Cardiac fibroblast (primary cell): ENCODE data around the gene HPF1.

Source experiments
- DNase-seq, 2 donors: peaks; one replicate each; pipeline versions ENCODE4 v3.0.0 to v3.0.0-alpha.2; 2010; ENCODE audit warnings: low read depth in 2 of 2
- H3K4me3 ChIP-seq, 2 donors: replicated peaks in 1 of 2; 1 replicate in 1 of 2; 2 replicates in 1 of 2; pipeline ENCODE4 v1.5.1; 2011; ENCODE audit warnings: low read depth in 2 of 2, low read length in 2 of 2, mild to moderate bottlenecking in 2 of 2, moderate library complexity in 1 of 2
- CTCF ChIP-seq: IDR thresholded peaks from one replicate; pipeline ENCODE4 v1.5.1; 2011; ENCODE audit warnings: low read depth, mild to moderate bottlenecking, low read length, inconsistent platforms

HPF1 gene

GRCh38 chr4:169766741-169767140, 9.0 kb upstream of the HPF1 start:
- no peak for TF ChIP-seq CTCF
- no peak for DNase-seq
- H3K4me3 ChIP-seq: no peak overlapping the region

GRCh38 chr4:169765835-169766234, 8.1 kb upstream of the HPF1 start:
- no peak overlapping the region for H3K4me3 ChIP-seq
- DNase-seq: no peak
- TF ChIP-seq CTCF: no peak

GRCh38 chr4:169761846-169762245, 4.1 kb upstream of the HPF1 start:
- no peak for DNase-seq
- no peak for TF ChIP-seq CTCF
- H3K4me3 ChIP-seq: no peak overlapping the region

- DNase-seq: no peak
- no peak for TF ChIP-seq CTCF
- peak overlapping the region in 1 of 2 donors; percentile 89 for H3K4me3 ChIP-seq
Observed at GRCh38 chr4:169758401-169758962, 738 bp upstream of the HPF1 start.

GRCh38 chr4:169756971-169757574, 671 bp downstream of the HPF1 start:
- no peak for TF ChIP-seq CTCF
- DNase-seq: peak in 1 of 2 donors; percentile 9
- peak overlapping the region; percentile 89 to 96 for H3K4me3 ChIP-seq

- DNase-seq: peak; percentile 74 to 80
- H3K4me3 ChIP-seq: no peak overlapping the region
- TF ChIP-seq CTCF: no peak
Observed at GRCh38 chr4:169745291-169745690, 12.5 kb downstream of the HPF1 start.

GRCh38 chr4:169744601-169745000, 13.1 kb downstream of the HPF1 start:
- DNase-seq: peak in 1 of 2 donors; percentile 31
- H3K4me3 ChIP-seq: no peak overlapping the region
- no peak for TF ChIP-seq CTCF
